Mesenchymal stem cell (in vitro differentiated cells and primary cell): ENCODE results near the gene SIPA1L3.

Experiments
- DNase-seq: peaks from one replicate; pipeline ENCODE4 v3.0.0-alpha.2; 2013
- H2AFZ ChIP-seq: one replicate; pipeline ENCODE4 v1.6.1; 2013; ENCODE audit warnings: low read depth, mild to moderate bottlenecking, control low read depth, inconsistent platforms, low read length, moderate library complexity
- H2AK5ac ChIP-seq: 2 replicates; pipeline ENCODE4 v1.6.1; 2013; ENCODE audit warnings: low read length, moderate library complexity, mild to moderate bottlenecking, inconsistent platforms; ENCODE audit not compliant: severe bottlenecking
- H2BK120ac ChIP-seq: one replicate; pipeline ENCODE4 v1.6.1; 2013; ENCODE audit warnings: low read depth, mild to moderate bottlenecking, inconsistent platforms, low read length, moderate library complexity
- H2BK12ac ChIP-seq, 2 experiments: one replicate each; pipeline ENCODE4 v1.6.1; 2013; ENCODE audit warnings: inconsistent platforms in 2 of 2, low read length in 2 of 2, mild to moderate bottlenecking in 2 of 2, moderate library complexity in 2 of 2, control low read depth in 1 of 2
- H2BK15ac ChIP-seq: one replicate; pipeline ENCODE4 v1.6.1; 2013; ENCODE audit warnings: mild to moderate bottlenecking, low read depth, inconsistent platforms; ENCODE audit not compliant: poor library complexity, severe bottlenecking
- H2BK5ac ChIP-seq: 2 replicates; pipeline ENCODE4 v1.6.1; 2013; ENCODE audit warnings: low read depth, mild to moderate bottlenecking, low read length, control low read depth, inconsistent platforms; ENCODE audit not compliant: poor library complexity, severe bottlenecking
- H3K14ac ChIP-seq, 2 experiments: one replicate each; pipeline ENCODE4 v1.6.1; 2013; ENCODE audit warnings: inconsistent platforms in 2 of 2, low read length in 2 of 2, control low read depth in 1 of 2, mild to moderate bottlenecking in 1 of 2, moderate library complexity in 1 of 2
- H3K18ac ChIP-seq, 2 experiments: one replicate each; pipeline ENCODE4 v1.6.1; 2013; ENCODE audit warnings: inconsistent platforms in 2 of 2, low read length in 2 of 2, control low read depth in 1 of 2, low read depth in 1 of 2, mild to moderate bottlenecking in 1 of 2
- H3K23ac ChIP-seq, 2 experiments: one replicate each; pipeline ENCODE4 v1.6.1; 2013; ENCODE audit warnings: inconsistent platforms in 2 of 2, low read length in 2 of 2, mild to moderate bottlenecking in 2 of 2, moderate library complexity in 2 of 2, control low read depth in 1 of 2
- H3K27ac ChIP-seq: 2 replicates; pipeline ENCODE4 v1.5.1; 2013; ENCODE audit warnings: mild to moderate bottlenecking, moderate library complexity, low read length, control low read depth, inconsistent platforms; ENCODE audit not compliant: poor library complexity, severe bottlenecking
- H3K27me3 ChIP-seq, 2 experiments: 2 replicates each; pipeline versions ENCODE4 v1.6.1 to v1.7.0; 2013; ENCODE audit warnings: low read length in 2 of 2, mild to moderate bottlenecking in 2 of 2, moderate library complexity in 2 of 2, control low read depth in 1 of 2, inconsistent platforms in 1 of 2; ENCODE audit not compliant: control insufficient read depth in 1 of 2, insufficient read depth in 1 of 2
- H3K36me3 ChIP-seq, 2 experiments: 2 replicates each; pipeline versions ENCODE4 v1.6.1 to v1.7.0; 2013; ENCODE audit warnings: low read length in 2 of 2, control low read depth in 1 of 2, inconsistent platforms in 1 of 2, low read depth in 1 of 2, mild to moderate bottlenecking in 1 of 2; ENCODE audit not compliant: insufficient read depth in 2 of 2, control insufficient read depth in 1 of 2
- H3K4ac ChIP-seq, 2 experiments: one replicate each; pipeline ENCODE4 v1.6.1; 2013; ENCODE audit warnings: inconsistent platforms in 2 of 2, low read length in 2 of 2, mild to moderate bottlenecking in 2 of 2, moderate library complexity in 2 of 2, control low read depth in 1 of 2, low read depth in 1 of 2
- H3K4me1 ChIP-seq: 2 replicates; pipeline ENCODE4 v1.6.1; 2013; ENCODE audit warnings: low read depth, low read length, control low read depth; ENCODE audit not compliant: control insufficient read depth, insufficient read depth
- H3K4me2 ChIP-seq: 2 replicates; pipeline ENCODE4 v1.6.1; 2013; ENCODE audit warnings: low read length, mild to moderate bottlenecking, inconsistent platforms; ENCODE audit not compliant: poor library complexity, severe bottlenecking
- H3K4me3 ChIP-seq, 2 experiments: 2 replicates each; pipeline versions ENCODE4 v1.5.1 to v1.7.0; 2013; ENCODE audit warnings: low read length in 2 of 2, mild to moderate bottlenecking in 2 of 2, control low read depth in 1 of 2, low read depth in 1 of 2; ENCODE audit not compliant: insufficient read depth in 1 of 2
- H3K79me1 ChIP-seq: replicated peaks from 2 replicates; pipeline ENCODE4 v1.6.1; 2013; ENCODE audit warnings: mild to moderate bottlenecking, control low read depth, low read length, inconsistent platforms; ENCODE audit not compliant: poor library complexity, severe bottlenecking
- H3K9ac ChIP-seq: 2 replicates; pipeline ENCODE4 v1.7.0; 2013; ENCODE audit warnings: mild to moderate bottlenecking, low read length, moderate library complexity
- H3K9me3 ChIP-seq: 2 replicates; pipeline ENCODE4 v1.7.0; 2013; ENCODE audit warnings: mild to moderate bottlenecking, low read length; ENCODE audit not compliant: control insufficient read depth
- H4K8ac ChIP-seq: one replicate; pipeline ENCODE4 v1.6.1; 2013; ENCODE audit warnings: inconsistent platforms, mild to moderate bottlenecking, low read length, moderate library complexity
- H4K91ac ChIP-seq: one replicate; pipeline ENCODE4 v1.6.1; 2013; ENCODE audit warnings: mild to moderate bottlenecking, low read length, inconsistent platforms
- WGBS: methylation state at CpG from one replicate; pipeline ENCODE4 v1.1.7; 2013; ENCODE audit warnings: mixed read lengths; 5-methylcytosine and 5-hydroxymethylcytosine counted together

Gene SIPA1L3

GRCh38 chr19:38145623-38146022 lies 238.6 kb downstream of the SIPA1L3 start:
- peaks cover 30% of the 10 kb centered on the region for H3K79me1 ChIP-seq
- 98% methylated on average over 3 of the region's 4 CpGs for WGBS
- peak overlapping the region; percentile 48 for H3K9ac ChIP-seq
- no peaks in the 10 kb centered on the region for H3K27me3 ChIP-seq
- no peak overlapping the region for H3K23ac ChIP-seq
- peaks cover 41 to 62% of the 10 kb centered on the region in 2 experiments for H3K36me3 ChIP-seq
- no peak overlapping the region for H2AK5ac ChIP-seq
- H2BK5ac ChIP-seq: no peak overlapping the region
- no peaks in the 10 kb centered on the region for H3K4me1 ChIP-seq
- no peak overlapping the region for H3K4me3 ChIP-seq
- H3K4me2 ChIP-seq: no peak overlapping the region
- DNase-seq: no peak
- no peaks in the 10 kb centered on the region for H3K9me3 ChIP-seq
- H3K27ac ChIP-seq: no peak overlapping the region
- no peak overlapping the region for H4K8ac ChIP-seq
- H2BK12ac ChIP-seq: no peak overlapping the region
- no peak overlapping the region for H2AFZ ChIP-seq
- no peak overlapping the region for H3K18ac ChIP-seq
- H2BK15ac ChIP-seq: no peak overlapping the region
- H3K4ac ChIP-seq: no peak overlapping the region
- no peak overlapping the region for H3K14ac ChIP-seq
- no peak overlapping the region for H2BK120ac ChIP-seq
- H4K91ac ChIP-seq: no peak overlapping the region

GRCh38 chr19:38148337-38148736 lies 241.3 kb downstream of the SIPA1L3 start:
- Histone ChIP-seq H3K9ac (no peak overlapping the region), H4K8ac (no peak overlapping the region), H2BK15ac (no peak overlapping the region), H3K79me1 (peaks cover 42% of the 10 kb centered on the region), H2AK5ac (no peak overlapping the region), H3K9me3 (no peaks in the 10 kb centered on the region), H2BK12ac (no peak overlapping the region), H3K14ac (no peak overlapping the region), H3K36me3 (peaks cover 46 to 65% of the 10 kb centered on the region in 2 experiments), H3K4ac (no peak overlapping the region), H4K91ac (no peak overlapping the region), H2BK5ac (no peak overlapping the region), H3K23ac (no peak overlapping the region), H3K27me3 (no peaks in the 10 kb centered on the region), H3K4me1 (peaks cover 8% of the 10 kb centered on the region), H3K18ac (no peak overlapping the region), H3K4me2 (no peak overlapping the region), H2BK120ac (no peak overlapping the region), H3K4me3 (no peak overlapping the region), H3K27ac (no peak overlapping the region), H2AFZ (no peak overlapping the region)
- WGBS: 97% methylated on average over 9 of the region's 9 CpGs
- DNase-seq: no peak

- H3K23ac ChIP-seq: no peak overlapping the region
- no peak overlapping the region for H2AK5ac ChIP-seq
- H3K4me1 ChIP-seq: peaks cover 8% of the 10 kb centered on the region
- H3K9ac ChIP-seq: no peak overlapping the region
- 93% methylated on average over 6 of the region's 6 CpGs for WGBS
- no peak overlapping the region for H4K91ac ChIP-seq
- DNase-seq: no peak
- no peak overlapping the region for H3K14ac ChIP-seq
- no peak overlapping the region for H2BK5ac ChIP-seq
- no peak overlapping the region for H4K8ac ChIP-seq
- H2AFZ ChIP-seq: no peak overlapping the region
- no peak overlapping the region for H3K4ac ChIP-seq
- no peak overlapping the region for H3K18ac ChIP-seq
- H3K4me3 ChIP-seq: no peak overlapping the region
- H2BK12ac ChIP-seq: no peak overlapping the region
- no peak overlapping the region for H2BK15ac ChIP-seq
- H3K36me3 ChIP-seq: peaks cover 42 to 53% of the 10 kb centered on the region in 2 experiments
- H2BK120ac ChIP-seq: no peak overlapping the region
- H3K9me3 ChIP-seq: no peaks in the 10 kb centered on the region
- no peak overlapping the region for H3K27ac ChIP-seq
- no peak overlapping the region for H3K4me2 ChIP-seq
- H3K27me3 ChIP-seq: no peaks in the 10 kb centered on the region
- peaks cover 37% of the 10 kb centered on the region for H3K79me1 ChIP-seq
Measured at GRCh38 chr19:38149661-38150061, 242.7 kb downstream of the SIPA1L3 start.

- Histone ChIP-seq H3K4me1 (peaks cover 8% of the 10 kb centered on the region), H3K27ac (no peak overlapping the region), H3K4me3 (no peak overlapping the region), H2AK5ac (no peak overlapping the region), H4K8ac (no peak overlapping the region), H3K14ac (no peak overlapping the region), H3K27me3 (no peaks in the 10 kb centered on the region), H2BK120ac (no peak overlapping the region), H3K4me2 (no peak overlapping the region), H3K36me3 (peaks cover 47 to 52% of the 10 kb centered on the region in 2 experiments), H3K23ac (no peak overlapping the region), H3K18ac (no peak overlapping the region), H2BK15ac (no peak overlapping the region), H3K9ac (no peak overlapping the region), H2BK5ac (no peak overlapping the region), H3K9me3 (no peaks in the 10 kb centered on the region), H3K4ac (no peak overlapping the region), H4K91ac (no peak overlapping the region), H3K79me1 (peaks cover 36% of the 10 kb centered on the region), H2AFZ (no peak overlapping the region), H2BK12ac (no peak overlapping the region)
- no peak for DNase-seq
- WGBS: 93% methylated on average over 9 of the region's 9 CpGs
Measured at GRCh38 chr19:38151242-38151641, 244.2 kb downstream of the SIPA1L3 start.
